Transverse colon (tissue), 3 donors: Measurements from ENCODE around the gene ADK.
"Not testable (repeated sequence)": the region's sequence is repeated elsewhere in the genome, so short reads cannot be mapped to it uniquely, and the experiment has no call there.

ENCODE experiments used
- CTCF ChIP-seq, 5 experiments: fragments of 200-600 bp in 3 of 5; fragments of 450-650 bp in 2 of 5; sonication (generic) in 3 of 5; IDR thresholded peaks; 1 replicate in 2 of 5; 2 replicates in 3 of 5; pipeline ENCODE4 v1.5.1; 2016 to 2017; ENCODE audit warnings: antibody characterized with exemption in 5 of 5, inconsistent platforms in 3 of 5, mild to moderate bottlenecking in 2 of 5, moderate library complexity in 1 of 5
- POLR2A ChIP-seq: fragments of 450-650 bp; IDR thresholded peaks from one replicate; pipeline ENCODE4 v1.6.1; 2016; ENCODE audit warnings: antibody characterized with exemption, mild to moderate bottlenecking, moderate library complexity

GRCh38 chr10:74496276-74496675, 345.3 kb downstream of the ADK start:
- TF ChIP-seq CTCF (IDR thresholded peaks at IDR 0.05); POLR2A: not testable (repeated sequence)
